ENCODE data around the gene SBF1.

Gene SBF1

GRCh38 chr22:50396751-50397370 is 78.0 kb downstream of the SBF1 start:
- no peak for DNase-seq (ENCODE audit: low read depth)

Measured in stimulated activated CD8-positive, alpha-beta memory T cell treated with anti-CD3 and anti-CD28 coated beads, Interleukin-4, amount 100 ng/mL, for 24 hours (primary cell).